Measurements from ENCODE around the gene PLCB4. TPM values are rescaled to one million over a fixed set of nuclear protein-coding genes. Genes with fewer than 3 reads are reported as not detected.

The PLCB4 gene
- total RNA-seq, 4 donors from 2014 or later: 30.7 to 61.8 (median 47.6) TPM

DNA sequence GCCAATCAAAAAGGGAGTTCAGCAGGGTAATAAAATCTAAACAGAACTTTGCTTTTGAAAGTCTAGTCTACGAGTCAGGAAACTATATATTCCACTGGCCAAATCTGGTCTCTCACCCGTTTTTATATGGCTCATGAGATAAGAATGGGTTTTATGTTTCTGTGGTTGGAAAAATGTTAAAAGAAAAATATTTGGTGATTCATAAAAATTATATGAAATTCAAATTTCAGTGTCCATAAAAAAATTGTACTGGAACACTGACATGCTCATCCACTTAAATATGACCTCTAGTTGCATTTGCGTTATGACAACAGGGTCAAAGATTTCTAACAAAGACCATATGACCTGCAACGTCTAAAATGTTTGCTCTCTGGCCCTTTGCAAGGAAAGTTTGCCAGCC is 423.2 kb downstream of the PLCB4 start:
- no peak overlapping the region for H3K27ac ChIP-seq (replicated peaks in 1 of 4)
- no peaks in the 10 kb centered on the region for H3K36me3 ChIP-seq
- no peaks in the 10 kb centered on the region for H3K27me3 ChIP-seq
- no peak overlapping the region for H3K4me3 ChIP-seq
- whole genome bisulfite sequencing: 70% methylated on average over 4 of the region's 4 CpGs
- peaks cover 0 to 18% (median 12%) of the 10 kb centered on the region in 4 donors for H3K4me1 ChIP-seq
- no peak for DNase-seq (ENCODE audit: extremely low spot score)
- H3K9me3 ChIP-seq: no peaks in the 10 kb centered on the region
- intact Hi-C loops (cut with DNase I): no loop called here
- TF ChIP-seq POLR2A (IDR thresholded peaks at IDR 0.05; ENCODE audit: low read depth): no peak
- TF ChIP-seq POLR2AphosphoS5 (IDR thresholded peaks at IDR 0.05): no peak
- TF ChIP-seq, protein P1, sequence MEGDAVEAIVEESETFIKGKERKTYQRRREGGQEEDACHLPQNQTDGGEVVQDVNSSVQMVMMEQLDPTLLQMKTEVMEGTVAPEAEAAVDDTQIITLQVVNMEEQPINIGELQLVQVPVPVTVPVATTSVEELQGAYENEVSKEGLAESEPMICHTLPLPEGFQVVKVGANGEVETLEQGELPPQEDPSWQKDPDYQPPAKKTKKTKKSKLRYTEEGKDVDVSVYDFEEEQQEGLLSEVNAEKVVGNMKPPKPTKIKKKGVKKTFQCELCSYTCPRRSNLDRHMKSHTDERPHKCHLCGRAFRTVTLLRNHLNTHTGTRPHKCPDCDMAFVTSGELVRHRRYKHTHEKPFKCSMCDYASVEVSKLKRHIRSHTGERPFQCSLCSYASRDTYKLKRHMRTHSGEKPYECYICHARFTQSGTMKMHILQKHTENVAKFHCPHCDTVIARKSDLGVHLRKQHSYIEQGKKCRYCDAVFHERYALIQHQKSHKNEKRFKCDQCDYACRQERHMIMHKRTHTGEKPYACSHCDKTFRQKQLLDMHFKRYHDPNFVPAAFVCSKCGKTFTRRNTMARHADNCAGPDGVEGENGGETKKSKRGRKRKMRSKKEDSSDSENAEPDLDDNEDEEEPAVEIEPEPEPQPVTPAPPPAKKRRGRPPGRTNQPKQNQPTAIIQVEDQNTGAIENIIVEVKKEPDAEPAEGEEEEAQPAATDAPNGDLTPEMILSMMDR (IDR thresholded peaks at IDR 0.05): no peak
- TF ChIP-seq EP300 (IDR thresholded peaks at IDR 0.05): no peak

DNA sequence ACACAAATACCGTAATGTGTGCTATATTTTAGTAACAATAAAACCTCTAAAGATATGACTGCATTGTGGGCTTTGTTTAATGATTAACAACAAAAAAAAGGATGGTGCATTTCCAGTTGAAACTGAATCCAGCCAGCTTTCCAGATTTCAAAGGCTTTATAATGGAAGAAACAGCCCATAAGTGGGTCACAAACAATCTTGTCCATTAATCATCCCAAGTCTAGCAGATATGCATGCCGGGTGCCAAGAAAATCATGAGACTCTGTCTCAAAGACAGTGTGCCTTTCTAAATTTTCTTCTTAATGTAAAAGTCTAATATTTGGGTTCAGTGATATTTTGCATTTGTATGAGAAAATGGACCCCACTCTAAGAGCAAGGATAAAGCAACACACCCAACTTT is 424.9 kb downstream of the PLCB4 start:
- no peak for DNase-seq (ENCODE audit: extremely low spot score)
- intact Hi-C loops (cut with DNase I): no loop called here
- no peak overlapping the region for H3K27ac ChIP-seq (replicated peaks in 1 of 4)

DNA sequence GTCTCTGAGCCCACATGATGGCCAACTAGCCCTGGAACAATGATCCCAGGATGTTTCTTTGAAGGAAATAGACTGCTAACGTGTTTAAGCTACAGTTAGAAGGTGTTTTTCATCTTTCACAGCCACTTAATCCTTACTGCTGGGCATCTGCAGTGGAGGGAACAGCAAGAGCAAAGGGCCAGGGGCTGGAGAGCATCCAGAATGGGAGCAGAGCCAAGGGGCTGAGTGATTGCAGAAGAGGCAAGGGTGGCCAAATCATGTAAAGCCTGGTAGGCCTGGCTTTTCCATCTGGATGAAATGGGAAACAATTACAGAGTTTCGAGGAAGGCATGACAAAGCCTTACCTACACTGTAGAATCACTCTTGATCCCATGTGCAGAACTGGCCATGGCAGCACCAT is 426.8 kb downstream of the PLCB4 start:
- Histone ChIP-seq H3K27me3 (no peaks in the 10 kb centered on the region), H3K36me3 (no peaks in the 10 kb centered on the region), H3K4me3 (no peak overlapping the region), H3K4me1 (peaks cover 0 to 18% (median 12%) of the 10 kb centered on the region in 4 donors), H3K27ac (replicated peaks in 1 of 4) (no peak overlapping the region), H3K9me3 (no peaks in the 10 kb centered on the region)
- DNase-seq (ENCODE audit: extremely low spot score): no peak
- 62% methylated on average over 2 of the region's 2 CpGs for WGBS
- no peak for TF ChIP-seq POLR2A (IDR thresholded peaks at IDR 0.05; ENCODE audit: low read depth)
- intact Hi-C loops (cut with DNase I): no loop called here

More for the DNA sequence above, 424.9 kb downstream of the PLCB4 start:
- Histone ChIP-seq H3K36me3 (no peaks in the 10 kb centered on the region), H3K9me3 (no peaks in the 10 kb centered on the region), H3K4me3 (no peak overlapping the region), H3K4me1 (peaks cover 0 to 18% (median 12%) of the 10 kb centered on the region in 4 donors), H3K27me3 (no peaks in the 10 kb centered on the region)
- TF ChIP-seq EP300 (IDR thresholded peaks at IDR 0.05) (no peak), POLR2A (IDR thresholded peaks at IDR 0.05; ENCODE audit: low read depth) (no peak), POLR2AphosphoS5 (IDR thresholded peaks at IDR 0.05) (no peak)
- TF ChIP-seq, protein P1 (IDR thresholded peaks at IDR 0.05): no peak
- WGBS: 61% methylated on average over 2 of the region's 2 CpGs

DNA sequence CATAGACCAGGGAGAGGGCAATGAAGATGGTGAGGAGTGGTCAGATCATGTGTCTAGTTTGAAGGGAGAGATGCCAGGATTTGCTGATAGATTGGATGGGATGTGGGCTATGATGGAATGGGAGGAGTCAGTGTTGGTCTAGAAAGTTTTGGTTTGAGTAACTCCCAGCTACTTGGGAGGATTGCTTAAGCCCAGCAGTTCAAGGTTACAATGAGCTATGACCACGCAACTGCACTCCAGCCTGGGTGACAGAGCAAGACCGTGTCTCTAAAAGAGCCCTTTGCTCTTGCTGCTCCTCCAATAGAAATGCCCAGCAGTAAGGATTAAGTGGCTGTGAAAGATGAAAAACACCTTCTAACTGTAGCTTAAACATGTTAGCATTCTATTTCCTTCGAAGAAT is 427.3 kb downstream of the PLCB4 start:
- intact Hi-C loops (cut with DNase I): no loop called here
- H3K27me3 ChIP-seq: no peaks in the 10 kb centered on the region
- H3K9me3 ChIP-seq: no peaks in the 10 kb centered on the region
- H3K36me3 ChIP-seq: no peaks in the 10 kb centered on the region
- H3K27ac ChIP-seq (replicated peaks in 1 of 4): no peak overlapping the region
- DNase-seq (ENCODE audit: extremely low spot score): no peak
- H3K4me1 ChIP-seq: peaks cover 0 to 18% (median 12%) of the 10 kb centered on the region in 4 donors
- no peak overlapping the region for H3K4me3 ChIP-seq
- 91% methylated on average over 3 of the region's 3 CpGs for WGBS
- TF ChIP-seq POLR2A (IDR thresholded peaks at IDR 0.05; ENCODE audit: low read depth): no peak
- TF ChIP-seq EP300 (IDR thresholded peaks at IDR 0.05): no peak
- no peak for TF ChIP-seq POLR2AphosphoS5 (IDR thresholded peaks at IDR 0.05)
- TF ChIP-seq, protein P1 (IDR thresholded peaks at IDR 0.05): no peak

DNA sequence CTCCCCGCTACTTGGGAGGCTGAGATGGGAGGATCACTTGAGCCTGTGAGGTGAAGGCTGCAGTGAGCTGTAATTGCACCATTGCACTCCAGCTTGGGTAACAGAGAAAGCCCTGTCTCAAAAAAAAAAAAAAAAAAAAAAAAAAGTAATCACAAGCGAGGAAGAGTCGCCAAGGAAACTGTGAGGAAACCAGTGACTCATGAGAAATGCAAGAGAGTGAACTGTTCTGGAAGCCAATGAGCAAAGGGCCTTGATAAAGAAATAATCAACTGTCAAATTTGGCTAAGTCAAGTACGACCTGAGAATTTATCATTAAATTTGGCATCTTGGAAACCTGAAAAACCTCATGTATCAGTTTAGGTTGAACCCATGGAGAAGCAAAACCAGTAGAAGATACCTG is 429.4 kb downstream of the PLCB4 start:
- no peak for DNase-seq (ENCODE audit: extremely low spot score)

More for the DNA sequence above, 429.4 kb downstream of the PLCB4 start:
- peaks cover 0 to 13% (median 9%) of the 10 kb centered on the region in 4 donors for H3K4me1 ChIP-seq
- no peaks in the 10 kb centered on the region for H3K27me3 ChIP-seq
- TF ChIP-seq EP300 (IDR thresholded peaks at IDR 0.05) (no peak), POLR2A (IDR thresholded peaks at IDR 0.05; ENCODE audit: low read depth) (no peak), POLR2AphosphoS5 (IDR thresholded peaks at IDR 0.05) (no peak)
- TF ChIP-seq, protein P1 (IDR thresholded peaks at IDR 0.05): no peak
- H3K9me3 ChIP-seq: no peaks in the 10 kb centered on the region
- no peaks in the 10 kb centered on the region for H3K36me3 ChIP-seq
- WGBS: 68% methylated on average over 4 of the region's 4 CpGs
- no peak overlapping the region for H3K4me3 ChIP-seq
- no peak overlapping the region for H3K27ac ChIP-seq (replicated peaks in 1 of 4)
- intact Hi-C loops (cut with DNase I): no loop called here
